Adrenal gland (tissue), 5 donors: ENCODE results near the gene ACOX3.

Experiments
- POLR2A ChIP-seq, 2 donors: fragments of 450-650 bp; IDR thresholded peaks; one replicate each; pipeline ENCODE4 v1.6.1; 2017; ENCODE audit warnings: antibody characterized with exemption in 2 of 2, mild to moderate bottlenecking in 2 of 2, moderate library complexity in 1 of 2
- TF ChIP-seq, protein P1 (sequence below), 6 experiments: fragments of 450-650 bp in 4 of 6; fragments of 200-600 bp in 2 of 6; sonication (generic) in 1 of 6; IDR thresholded peaks; 1 replicate in 5 of 6; 2 replicates in 1 of 6; pipeline versions ENCODE4 v1.5.1 to v1.8.0; 2016 to 2021; ENCODE audit warnings: antibody characterized with exemption in 6 of 6, mild to moderate bottlenecking in 2 of 6, moderate library complexity in 1 of 6
- donor health status: DM: no; HTN: no; CAD: no.

DNA sequence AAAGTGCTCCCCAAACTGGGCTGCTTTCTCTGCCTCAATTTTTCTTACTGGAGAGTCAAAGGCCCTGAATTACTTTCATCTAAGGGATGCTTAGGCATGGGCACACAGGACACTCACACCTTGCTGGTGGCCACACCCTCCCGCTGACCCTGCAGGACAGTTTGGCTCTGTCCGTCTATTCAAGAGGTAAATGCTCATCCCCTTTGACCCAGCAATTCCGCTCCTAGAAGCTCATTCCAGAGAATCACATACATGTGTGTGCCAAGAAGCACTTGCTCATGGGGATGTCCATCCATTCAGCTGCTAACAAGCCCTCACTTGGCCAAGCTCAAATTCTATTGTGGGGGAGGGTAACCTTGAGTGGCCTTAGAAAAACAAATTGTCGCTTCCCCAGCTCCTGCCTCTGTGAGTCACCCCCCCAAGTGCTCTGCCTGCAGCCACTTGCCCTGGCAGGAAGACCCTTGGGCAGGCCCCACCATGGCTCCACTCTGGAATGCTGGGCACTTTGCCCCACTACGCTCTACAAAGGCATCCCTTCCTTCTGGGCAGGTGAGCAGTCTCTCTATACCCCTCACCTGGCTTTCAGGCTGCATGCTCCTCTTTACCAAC is 116.5 kb downstream of the ACOX3 start:
- TF ChIP-seq, protein P1, sequence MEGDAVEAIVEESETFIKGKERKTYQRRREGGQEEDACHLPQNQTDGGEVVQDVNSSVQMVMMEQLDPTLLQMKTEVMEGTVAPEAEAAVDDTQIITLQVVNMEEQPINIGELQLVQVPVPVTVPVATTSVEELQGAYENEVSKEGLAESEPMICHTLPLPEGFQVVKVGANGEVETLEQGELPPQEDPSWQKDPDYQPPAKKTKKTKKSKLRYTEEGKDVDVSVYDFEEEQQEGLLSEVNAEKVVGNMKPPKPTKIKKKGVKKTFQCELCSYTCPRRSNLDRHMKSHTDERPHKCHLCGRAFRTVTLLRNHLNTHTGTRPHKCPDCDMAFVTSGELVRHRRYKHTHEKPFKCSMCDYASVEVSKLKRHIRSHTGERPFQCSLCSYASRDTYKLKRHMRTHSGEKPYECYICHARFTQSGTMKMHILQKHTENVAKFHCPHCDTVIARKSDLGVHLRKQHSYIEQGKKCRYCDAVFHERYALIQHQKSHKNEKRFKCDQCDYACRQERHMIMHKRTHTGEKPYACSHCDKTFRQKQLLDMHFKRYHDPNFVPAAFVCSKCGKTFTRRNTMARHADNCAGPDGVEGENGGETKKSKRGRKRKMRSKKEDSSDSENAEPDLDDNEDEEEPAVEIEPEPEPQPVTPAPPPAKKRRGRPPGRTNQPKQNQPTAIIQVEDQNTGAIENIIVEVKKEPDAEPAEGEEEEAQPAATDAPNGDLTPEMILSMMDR (IDR thresholded peaks at IDR 0.05), result no peak
- no peak for TF ChIP-seq POLR2A (IDR thresholded peaks at IDR 0.05)
